ENCODE results near the gene ARG1.

DNA sequence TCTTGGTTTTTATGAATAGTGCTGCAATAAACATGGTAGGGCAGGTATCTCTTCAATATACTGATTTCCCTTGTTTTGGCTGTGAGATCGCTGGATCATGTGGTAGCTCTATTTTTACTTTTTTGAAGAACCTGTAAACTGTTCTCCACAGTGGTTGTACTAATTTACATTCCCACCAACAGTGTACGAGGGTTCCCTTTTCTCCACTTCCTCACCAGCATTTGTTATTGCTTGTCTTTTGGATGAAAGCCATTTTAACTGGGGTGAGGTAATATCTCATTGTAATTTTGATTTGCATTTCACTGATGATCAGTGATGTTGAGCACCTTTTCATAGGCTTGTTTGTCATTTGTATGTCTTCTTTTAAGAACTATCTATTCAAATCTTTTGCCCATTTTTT lies 8.0 kb upstream of the ARG1 start:
- TF ChIP-seq ZNF384 (IDR thresholded peaks at IDR 0.05): no peak
- TF ChIP-seq BHLHE40 (IDR thresholded peaks at IDR 0.05; ENCODE audit: borderline replicate concordance): no peak
- no peak for TF ChIP-seq FOXK2 (IDR thresholded peaks at IDR 0.05)
- no peak for TF ChIP-seq SP1 (IDR thresholded peaks at IDR 0.05)
- no peak for TF ChIP-seq FOXM1 (IDR thresholded peaks at IDR 0.05; ENCODE audit: borderline replicate concordance)
- TF ChIP-seq SUZ12 (IDR thresholded peaks at IDR 0.05): no peak
- no peak for TF ChIP-seq TARDBP (IDR thresholded peaks at IDR 0.05)
- TF ChIP-seq HDGF (IDR thresholded peaks at IDR 0.05; ENCODE audit: borderline replicate concordance): no peak
- TF ChIP-seq FOXA1 (IDR thresholded peaks at IDR 0.05): no peak

Measured in HEK293T (cell line).